ENCODE results near the gene PLSCR3.

PLSCR3 gene

GRCh38 chr17:7396147-7396546 is 1.8 kb upstream of the PLSCR3 start:
- no peak for TF ChIP-seq EZH2phosphoT487 (IDR thresholded peaks at IDR 0.05; ENCODE audit: low read depth)
- TF ChIP-seq CTCF (IDR thresholded peaks at IDR 0.05; ENCODE audit: low read depth, low read length): no peak
- Histone ChIP-seq H3K36me3 (replicated peaks; ENCODE audit: low read depth, low read length) (no peaks in the 10 kb centered on the region), H3K9me3 (ENCODE audit: insufficient read depth, low read length) (no peaks in the 10 kb centered on the region), H3K27me3 (ENCODE audit: low read depth, low read length) (no peaks in the 10 kb centered on the region), H3K79me2 (ENCODE audit: low read length) (no peaks in the 10 kb centered on the region), H3K9ac (ENCODE audit: low read length) (no peak overlapping the region), H3K4me3 (ENCODE audit: low read length) (no peak overlapping the region), H3K4me1 (ENCODE audit: low read length) (peaks cover 7% of the 10 kb centered on the region; the same call in 1 of the 2 replicates), H3K27ac (ENCODE audit: low read length) (no peak overlapping the region), H4K20me1 (ENCODE audit: insufficient read depth, low read length) (no peaks in the 10 kb centered on the region), H2AFZ (ENCODE audit: low read depth, low read length) (no peak overlapping the region), H3K4me2 (ENCODE audit: low read length) (no peak overlapping the region)

DNA sequence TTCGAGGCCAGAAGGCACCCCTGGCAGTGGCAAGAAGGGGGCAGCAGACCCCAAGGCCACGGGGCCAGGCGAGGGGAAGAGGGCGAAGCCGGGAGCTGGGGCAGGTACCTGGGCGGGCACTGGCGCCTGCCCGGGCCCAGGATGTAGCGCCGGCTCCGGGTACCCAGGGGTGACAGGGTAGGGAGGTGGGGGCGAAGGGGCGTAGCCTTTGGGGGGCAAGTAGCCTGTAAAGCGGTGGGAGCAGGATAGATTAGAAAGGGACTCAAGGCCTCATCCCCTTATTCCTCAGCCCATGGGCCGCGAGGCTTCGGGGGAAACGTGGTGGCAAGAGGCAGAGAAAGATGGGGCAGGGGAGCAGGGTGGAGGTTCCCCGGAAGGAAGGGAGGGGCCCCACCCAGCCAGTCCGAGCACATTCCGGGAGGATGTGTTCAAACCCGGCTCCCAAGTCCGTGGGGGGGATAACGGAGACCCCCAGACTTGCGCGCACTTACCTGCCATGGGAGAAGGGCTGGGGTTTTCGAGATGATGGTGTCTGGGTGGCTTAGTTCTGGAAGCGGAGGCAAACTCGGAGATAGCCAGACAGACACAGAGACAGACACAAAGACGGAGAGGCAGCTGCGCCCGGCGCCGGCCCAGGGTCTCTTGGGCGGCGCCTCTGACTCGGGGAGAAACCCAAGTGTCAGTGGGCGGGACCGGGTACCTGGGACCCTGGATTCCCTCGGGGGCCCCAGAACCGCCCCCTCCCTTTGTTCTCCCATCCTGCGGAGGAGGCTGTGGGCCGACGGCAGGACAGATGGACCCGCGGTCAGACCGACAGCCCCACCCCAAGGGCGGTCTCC is 493 bp downstream of the PLSCR3 start:
- Histone ChIP-seq H3K79me2 (ENCODE audit: low read length) (no peaks in the 10 kb centered on the region), H2AFZ (ENCODE audit: low read depth, low read length) (peak overlapping the region; percentile 71; the same call in 1 of the 2 replicates), H3K4me1 (ENCODE audit: low read length) (peaks cover 7% of the 10 kb centered on the region; the same call in 1 of the 2 replicates), H3K9ac (ENCODE audit: low read length) (peak overlapping the region; percentile 71), H3K4me3 (ENCODE audit: low read length) (peak overlapping the region; percentile 82), H3K4me2 (ENCODE audit: low read length) (peak overlapping the region; percentile 88), H3K27ac (ENCODE audit: low read length) (no peak overlapping the region), H3K36me3 (replicated peaks; ENCODE audit: low read depth, low read length) (no peaks in the 10 kb centered on the region), H3K9me3 (ENCODE audit: insufficient read depth, low read length) (no peaks in the 10 kb centered on the region), H4K20me1 (ENCODE audit: insufficient read depth, low read length) (no peaks in the 10 kb centered on the region), H3K27me3 (ENCODE audit: low read depth, low read length) (no peaks in the 10 kb centered on the region)
- TF ChIP-seq CTCF (IDR thresholded peaks at IDR 0.05; ENCODE audit: low read depth, low read length) (peak; percentile 16; the same call in 1 of the 2 replicates), EZH2phosphoT487 (IDR thresholded peaks at IDR 0.05; ENCODE audit: low read depth) (no peak)

DNA sequence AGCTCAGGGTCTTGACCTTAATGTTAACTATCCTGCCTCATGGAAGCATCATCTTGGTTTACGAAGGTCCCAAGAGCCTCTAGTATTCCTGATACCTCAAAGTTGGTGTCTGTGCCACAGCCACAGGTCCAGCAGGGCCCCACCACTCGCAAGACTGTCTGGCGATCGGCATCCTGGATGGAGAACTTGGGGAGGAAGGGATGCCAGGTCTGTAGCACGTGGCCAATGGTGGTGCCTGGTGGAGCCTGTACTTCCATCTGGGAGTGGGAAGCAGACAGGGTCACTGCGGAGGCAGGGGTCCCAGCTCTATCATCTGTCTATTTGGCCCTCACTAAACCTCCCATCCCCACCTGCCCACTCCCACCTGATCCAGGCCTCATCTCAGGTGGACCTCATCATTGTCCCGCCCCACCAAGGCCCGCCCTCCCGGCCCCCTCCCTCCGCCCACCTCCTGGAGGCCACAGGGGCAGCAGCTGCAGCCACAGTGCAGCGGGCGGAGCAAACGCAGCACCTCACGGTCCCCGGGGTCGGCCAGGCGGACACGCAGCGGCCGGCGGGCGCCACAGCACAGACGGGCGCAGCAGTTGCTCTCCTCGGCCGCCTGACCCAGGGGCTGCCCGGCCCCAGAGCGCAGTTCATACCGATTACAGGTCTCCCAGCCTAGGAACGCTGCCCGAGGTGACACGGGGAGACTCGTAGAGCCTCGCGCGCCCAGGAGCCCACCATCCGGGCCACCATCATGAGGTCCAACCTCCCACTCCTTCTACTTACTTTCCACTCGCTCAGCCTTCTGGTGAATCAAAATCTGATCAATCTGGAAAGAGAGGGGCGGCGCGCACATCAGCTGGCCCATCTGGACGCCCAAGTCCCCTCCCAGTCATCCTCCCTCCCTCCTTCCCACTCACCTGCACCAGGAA is 1.4 kb downstream of the PLSCR3 start:
- H3K36me3 ChIP-seq (replicated peaks; ENCODE audit: low read depth, low read length): no peaks in the 10 kb centered on the region
- no peaks in the 10 kb centered on the region for H3K9me3 ChIP-seq (ENCODE audit: insufficient read depth, low read length)
- peaks cover 7% of the 10 kb centered on the region; the same call in 1 of the 2 replicates for H3K4me1 ChIP-seq (ENCODE audit: low read length)
- H3K4me2 ChIP-seq (ENCODE audit: low read length): peak overlapping the region; percentile 88
- no peak overlapping the region for H2AFZ ChIP-seq (ENCODE audit: low read depth, low read length)
- peak overlapping the region; percentile 71 for H3K9ac ChIP-seq (ENCODE audit: low read length)
- peak overlapping the region; percentile 82 for H3K4me3 ChIP-seq (ENCODE audit: low read length)
- H3K79me2 ChIP-seq (ENCODE audit: low read length): no peaks in the 10 kb centered on the region
- no peaks in the 10 kb centered on the region for H3K27me3 ChIP-seq (ENCODE audit: low read depth, low read length)
- no peak for TF ChIP-seq CTCF (IDR thresholded peaks at IDR 0.05; ENCODE audit: low read depth, low read length)
- TF ChIP-seq EZH2phosphoT487 (IDR thresholded peaks at IDR 0.05; ENCODE audit: low read depth): no peak
- H4K20me1 ChIP-seq (ENCODE audit: insufficient read depth, low read length): no peaks in the 10 kb centered on the region
- H3K27ac ChIP-seq (ENCODE audit: low read length): no peak overlapping the region

DNA sequence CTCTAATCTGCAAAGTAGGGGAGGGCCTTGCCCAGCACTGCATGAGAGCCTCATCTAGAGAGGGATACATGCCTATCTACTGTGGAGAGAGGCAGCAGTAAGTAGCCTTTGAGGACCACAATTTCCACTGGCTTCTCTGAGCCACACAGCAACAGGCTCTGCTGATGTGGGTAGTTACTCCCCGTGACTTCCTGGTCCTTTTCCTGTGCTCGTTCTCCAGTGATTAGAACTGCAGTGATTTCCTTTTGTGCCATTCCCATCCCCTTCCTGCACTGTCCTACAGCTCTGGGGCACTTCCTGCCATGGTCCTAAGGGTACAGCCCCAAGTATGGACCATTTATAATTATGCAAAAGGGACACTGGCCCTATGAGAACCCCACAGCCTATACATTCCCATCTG is 3.0 kb downstream of the PLSCR3 start:
- Histone ChIP-seq H3K9ac (ENCODE audit: low read length) (no peak overlapping the region), H4K20me1 (ENCODE audit: insufficient read depth, low read length) (no peaks in the 10 kb centered on the region), H3K27me3 (ENCODE audit: low read depth, low read length) (no peaks in the 10 kb centered on the region), H3K36me3 (replicated peaks; ENCODE audit: low read depth, low read length) (no peaks in the 10 kb centered on the region), H3K4me2 (ENCODE audit: low read length) (no peak overlapping the region), H3K27ac (ENCODE audit: low read length) (no peak overlapping the region), H3K4me1 (ENCODE audit: low read length) (peaks cover 7% of the 10 kb centered on the region; the same call in 1 of the 2 replicates), H3K79me2 (ENCODE audit: low read length) (no peaks in the 10 kb centered on the region), H3K9me3 (ENCODE audit: insufficient read depth, low read length) (no peaks in the 10 kb centered on the region), H2AFZ (ENCODE audit: low read depth, low read length) (no peak overlapping the region), H3K4me3 (ENCODE audit: low read length) (no peak overlapping the region)
- TF ChIP-seq CTCF (IDR thresholded peaks at IDR 0.05; ENCODE audit: low read depth, low read length) (no peak), EZH2phosphoT487 (IDR thresholded peaks at IDR 0.05; ENCODE audit: low read depth) (no peak)
